GM18907 (cell line): ENCODE measurements around the gene TCEA2.
"Not testable (repeated sequence)": the region's sequence is repeated elsewhere in the genome, so short reads cannot be mapped to it uniquely, and the experiment has no call there.

Experiments used
- ATAC-seq: cut with Tn5 transposase; IDR thresholded peaks from one replicate; pipeline ENCODE4 v1.9.1; 2021; ENCODE audit warnings: mild to moderate bottlenecking, moderate library complexity; ENCODE audit not compliant: unreplicated experiment

The TCEA2 gene

GRCh38 chr20:64105846-64106434 is 42.9 kb downstream of the TCEA2 start:
- no peak for ATAC-seq

- ATAC-seq = no peak
These were observed 43.5 kb downstream of the TCEA2 start for GRCh38 chr20:64106435-64106961.

DNA sequence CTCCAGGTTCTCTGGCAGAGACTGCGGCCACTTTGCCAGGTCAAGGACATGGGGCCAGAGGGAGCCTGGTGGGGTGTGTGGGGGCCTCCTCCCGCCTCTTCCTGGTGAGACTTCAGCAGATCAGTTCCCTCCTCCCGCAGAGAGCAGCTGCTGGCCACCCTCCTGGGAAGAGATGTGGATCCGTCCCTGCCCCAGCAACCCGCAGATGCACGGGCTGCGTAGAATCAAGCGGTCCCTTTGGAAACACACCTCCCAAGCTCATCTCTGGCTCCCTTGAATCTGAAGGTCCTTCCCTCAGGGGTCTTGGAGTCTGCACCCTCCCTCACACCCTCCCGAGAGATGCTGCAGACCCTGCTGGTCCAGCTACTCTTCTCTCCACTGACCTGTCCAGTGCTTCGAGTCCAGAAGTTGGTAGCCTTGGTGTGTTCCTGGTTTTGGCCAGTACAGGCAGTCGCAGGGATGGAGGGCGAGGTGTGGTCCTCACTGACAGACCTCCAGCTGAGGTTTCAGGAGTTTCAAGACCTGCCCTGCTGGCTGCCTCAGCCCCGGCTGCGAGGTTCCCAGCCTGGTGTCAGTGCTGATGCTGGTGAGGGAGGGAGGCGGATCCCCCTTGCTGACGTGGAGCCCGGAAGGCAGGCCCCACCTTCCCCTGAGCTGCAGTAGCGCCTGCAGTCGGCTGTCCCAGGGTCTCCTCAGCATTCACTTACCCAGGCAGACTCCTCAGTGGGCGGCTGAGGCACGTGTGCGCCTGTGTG is 44.2 kb downstream of the TCEA2 start, which contains the start of gene NPBWR2:
Gene NPBWR2, minus strand, starts transcription at position 585 of the 755 bp plus-strand sequence. CDS start 734 bp downstream, outside the sequence.
- ATAC-seq = no peak

- no peak for ATAC-seq
These were observed 44.9 kb downstream of the TCEA2 start for GRCh38 chr20:64107736-64108457.

GRCh38 chr20:64108731-64109681 is 46.0 kb downstream of the TCEA2 start:
- no peak for ATAC-seq

DNA sequence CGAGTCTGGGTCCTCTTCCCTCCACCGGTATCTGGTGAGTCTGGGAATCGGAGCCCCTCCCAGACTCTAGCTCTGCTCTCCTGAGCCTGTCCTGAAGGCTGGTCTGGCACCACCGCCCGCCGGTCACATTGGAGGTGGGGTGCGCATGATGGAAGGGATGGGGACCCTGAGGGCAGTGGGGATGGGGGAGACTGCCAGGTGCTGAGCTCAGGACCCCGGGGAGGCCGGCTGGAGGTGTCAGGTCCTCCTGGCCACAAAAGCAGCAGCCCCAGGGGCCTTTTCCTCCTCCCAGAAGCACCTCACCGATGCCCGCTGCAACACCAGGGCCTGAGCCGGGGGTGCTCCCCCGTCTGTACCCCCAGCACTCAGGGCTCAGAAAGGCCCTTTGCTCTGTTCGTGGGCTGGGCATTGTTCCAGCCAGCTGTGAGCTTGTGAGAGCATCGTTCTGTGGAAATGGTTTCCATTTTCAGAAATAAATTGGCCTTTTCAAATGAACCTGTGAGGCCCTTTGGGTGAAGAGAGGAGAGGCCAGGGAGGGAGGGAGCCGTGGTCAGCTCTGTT is 46.9 kb downstream of the TCEA2 start:
- ATAC-seq = no peak

DNA sequence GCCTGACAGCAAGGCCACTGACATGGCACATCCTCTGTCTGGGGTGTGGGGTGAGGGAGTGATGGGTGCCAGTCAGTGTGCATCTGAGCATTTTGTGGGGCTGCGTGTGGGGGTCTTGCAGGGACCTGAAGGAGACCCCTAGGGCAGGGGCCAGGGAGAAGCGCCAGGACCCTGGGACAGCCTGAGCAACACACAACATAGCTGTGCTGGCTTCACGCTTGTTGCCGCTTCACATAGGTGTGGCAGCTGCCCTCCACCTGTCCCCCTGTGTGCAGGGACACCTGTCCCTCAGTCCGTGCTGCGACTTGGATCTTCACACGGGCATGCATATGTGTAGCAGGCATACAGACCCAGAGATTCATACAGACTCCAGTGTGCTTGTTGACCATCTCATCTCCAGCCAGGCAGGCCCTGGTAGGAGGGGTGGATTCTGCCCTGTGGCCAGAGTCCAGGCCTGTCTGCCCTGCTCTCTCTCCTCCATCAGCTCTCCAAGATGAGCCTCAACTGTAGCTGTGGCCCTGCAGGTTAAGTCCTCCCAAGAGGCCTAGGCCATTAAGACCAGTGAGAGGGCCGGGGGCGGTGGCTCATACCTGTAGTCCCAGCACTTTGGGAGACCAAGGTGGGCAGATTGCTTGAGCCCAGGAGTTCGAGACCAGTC is 47.5 kb downstream of the TCEA2 start:
- ATAC-seq = no peak

DNA sequence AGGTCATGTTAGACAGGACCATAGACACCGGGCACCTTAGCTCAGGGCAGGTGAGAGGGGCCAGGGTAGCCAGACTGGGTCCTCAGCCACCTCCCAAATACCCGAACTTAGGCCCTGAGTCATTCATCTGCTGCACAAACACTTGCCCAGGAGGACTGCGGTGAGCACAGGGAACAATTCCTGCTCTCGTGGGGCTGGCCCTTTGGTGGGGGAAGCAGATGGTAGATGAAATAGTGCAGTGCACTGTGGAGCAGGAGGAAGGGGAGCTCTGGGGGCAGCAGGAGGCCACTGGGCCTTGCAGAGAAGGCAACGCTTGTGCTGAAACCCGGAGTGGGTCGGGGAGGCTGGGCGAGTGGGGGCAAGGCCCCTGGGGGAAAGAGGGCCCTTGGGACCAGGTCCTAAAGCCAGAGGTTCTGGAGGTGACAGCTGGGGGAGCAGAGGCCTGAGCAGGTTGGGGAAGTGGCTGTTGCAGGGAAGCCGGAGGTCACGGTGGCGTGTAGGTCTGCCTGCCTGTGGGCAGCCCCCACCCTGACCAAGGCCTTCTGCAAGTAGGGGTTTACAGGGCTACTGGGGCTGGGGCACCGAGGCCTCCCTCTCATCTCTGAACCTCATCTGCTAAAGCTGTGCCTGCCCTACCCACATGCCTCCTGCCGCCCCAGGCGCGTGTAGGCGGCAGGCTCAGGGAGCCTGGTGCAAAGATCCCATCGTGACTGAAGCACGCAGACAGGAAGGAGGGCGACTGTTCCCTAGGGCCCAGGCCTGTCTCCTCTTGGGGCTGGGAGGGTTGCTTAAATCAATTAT is 49.0 kb downstream of the TCEA2 start:
- ATAC-seq = no peak

DNA sequence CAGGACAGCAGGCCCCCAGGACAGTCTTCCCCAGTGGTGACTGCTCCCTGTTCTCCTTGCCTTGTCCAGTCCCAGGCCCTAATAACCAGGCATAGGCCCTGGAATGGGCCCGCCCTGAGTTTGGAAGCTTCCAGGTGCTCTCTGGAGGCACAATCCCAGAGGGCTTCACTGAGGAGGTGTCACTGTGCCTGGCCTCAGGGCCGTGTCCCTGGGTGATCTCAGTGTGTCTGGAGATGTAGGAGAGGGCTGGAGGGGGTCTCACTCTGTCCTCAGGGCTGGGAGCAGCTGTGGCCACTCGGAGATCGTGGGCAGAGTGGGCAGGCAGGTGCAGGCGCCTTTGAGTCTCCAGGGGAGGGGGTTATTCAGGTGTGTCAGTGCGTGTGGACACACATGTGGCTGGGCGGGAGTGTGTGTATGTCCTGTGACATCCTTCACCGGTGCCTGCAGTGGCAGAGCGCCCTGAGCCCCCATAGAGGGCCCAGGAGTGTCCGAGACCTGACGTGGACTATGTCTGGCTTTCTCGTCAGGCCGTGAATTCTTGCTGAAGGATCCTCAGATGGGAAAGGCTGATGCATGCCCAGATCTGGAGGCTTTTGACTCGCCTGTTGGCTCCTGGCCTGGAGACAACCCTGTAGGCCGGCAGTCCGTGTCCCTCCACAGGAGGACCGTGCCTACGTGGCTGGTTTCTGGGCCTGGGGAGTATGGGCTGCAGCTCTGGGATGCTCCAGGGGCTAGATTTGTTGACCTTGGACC is 49.9 kb downstream of the TCEA2 start:
- no peak for ATAC-seq

DNA sequence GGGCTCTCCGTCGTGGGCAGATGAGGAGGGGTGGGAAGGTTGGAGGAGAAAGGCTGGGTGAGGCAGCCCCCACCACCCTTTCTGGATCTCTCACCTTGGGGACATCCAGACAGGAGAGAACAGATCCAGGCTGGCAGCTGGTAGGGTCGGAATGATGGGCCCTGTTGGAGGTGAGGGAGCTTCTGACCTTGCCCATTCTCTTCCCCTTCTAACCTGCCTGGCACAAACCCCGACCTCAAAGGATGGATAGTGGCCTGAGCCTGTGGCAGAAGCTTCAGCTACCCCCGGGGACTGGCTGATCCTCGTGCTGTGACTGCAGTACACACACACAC is 50.4 kb downstream of the TCEA2 start:
- no peak for ATAC-seq

GRCh38 chr20:64113796-64114355 is 50.9 kb downstream of the TCEA2 start:
- ATAC-seq = no peak

DNA sequence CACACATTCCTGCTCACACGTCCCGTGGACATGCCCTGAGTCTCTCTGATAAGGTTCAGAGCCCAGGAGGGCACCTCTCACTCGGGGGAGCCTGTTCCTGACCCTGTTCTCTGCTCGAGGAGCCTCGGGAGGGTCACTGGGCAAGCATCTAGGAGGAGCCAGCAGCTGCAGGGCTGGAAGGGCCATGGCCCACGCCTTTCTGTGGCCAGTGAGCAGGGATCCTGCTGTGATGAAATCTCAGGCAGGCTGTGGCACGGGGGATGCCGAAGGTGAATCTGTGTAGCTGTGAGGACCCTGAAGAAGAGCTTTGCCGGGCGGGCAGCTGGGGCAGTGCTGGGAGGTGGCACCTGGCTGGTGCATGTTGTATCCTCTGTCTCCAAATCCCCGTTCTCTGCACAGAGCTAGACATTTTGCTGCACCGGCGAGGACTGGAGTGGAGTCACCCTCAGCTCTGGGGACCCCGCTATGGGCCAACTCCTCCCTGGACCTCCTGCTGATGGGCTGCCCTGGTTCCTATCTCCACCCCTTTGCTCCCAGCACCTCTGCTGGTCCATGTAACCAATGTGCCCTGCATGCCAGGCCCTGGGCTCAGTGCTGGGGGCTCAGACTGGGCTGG is 51.5 kb downstream of the TCEA2 start:
- ATAC-seq = no peak

- no peak for ATAC-seq
These were observed 52.3 kb downstream of the TCEA2 start for GRCh38 chr20:64115171-64115911.

DNA sequence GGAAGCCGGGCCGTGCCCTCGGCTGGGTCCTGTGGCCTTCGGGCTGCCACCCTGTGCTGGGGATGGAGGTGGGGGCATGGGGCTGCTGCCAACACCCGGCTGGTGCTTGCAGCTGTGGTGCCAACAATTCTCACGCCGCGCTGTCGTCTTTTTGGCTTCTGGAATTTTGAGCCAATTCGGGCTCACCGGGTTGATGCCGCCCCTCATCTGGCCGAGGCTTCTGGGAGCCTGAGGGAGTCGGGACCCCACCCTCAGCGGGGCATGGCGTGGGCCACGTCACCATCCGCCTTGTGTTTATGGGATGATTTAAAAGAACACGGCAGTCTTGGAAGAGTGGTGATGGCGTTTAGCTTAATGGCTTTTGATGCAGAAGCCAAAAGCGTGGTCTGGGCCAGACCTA is 53.0 kb downstream of the TCEA2 start:
- ATAC-seq = no peak

DNA sequence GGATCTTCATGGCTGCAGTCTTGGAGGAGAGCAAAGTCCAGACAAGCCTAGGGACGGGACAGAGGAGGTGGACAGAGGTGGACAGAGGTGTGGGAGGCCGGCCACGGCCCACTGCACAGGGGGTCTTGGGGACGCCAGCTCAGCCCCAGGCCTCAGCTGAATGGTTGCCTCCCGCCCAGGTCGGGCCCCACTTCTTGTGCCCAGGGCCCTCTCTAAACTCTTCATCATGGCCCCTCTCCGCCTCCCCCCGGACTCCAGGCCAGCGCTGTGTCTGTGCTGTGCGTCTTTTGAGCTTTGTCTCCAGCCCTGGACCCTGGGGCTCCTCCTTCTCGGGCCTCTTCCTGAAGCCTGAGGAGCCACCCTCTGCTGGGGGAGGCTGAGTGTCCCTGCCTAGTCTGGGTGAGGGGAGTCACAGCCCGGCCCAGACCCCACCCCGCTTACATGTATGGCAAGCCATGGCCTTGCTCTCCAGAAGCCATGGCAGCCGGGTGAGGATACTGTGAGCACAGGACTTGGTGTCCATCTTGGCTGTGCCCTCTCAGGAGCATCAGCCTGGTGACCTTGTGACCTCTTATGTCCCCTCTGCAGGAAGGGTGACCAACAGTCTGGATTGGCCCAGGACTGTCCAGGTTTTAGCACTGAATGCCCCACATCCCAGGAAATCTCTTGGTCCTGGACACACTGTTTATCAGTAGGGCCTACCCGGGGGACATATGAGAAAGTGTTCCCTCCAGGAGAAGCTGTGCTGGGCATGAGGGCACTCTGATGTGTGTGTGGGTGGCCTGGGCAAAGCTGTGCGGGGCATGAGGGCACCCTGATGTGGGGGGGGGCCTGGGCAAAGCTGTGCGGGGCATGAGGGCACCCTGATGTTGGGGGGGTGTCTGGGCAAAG is 53.8 kb downstream of the TCEA2 start:
- ATAC-seq = no peak

- not testable (repeated sequence) for ATAC-seq
These were observed 54.4 kb downstream of the TCEA2 start for GRCh38 chr20:64117432-64117777.
